Measurements from ENCODE around the gene TP53.
A peak's percentile ranks its signal among the peaks of the same experiment; 100 is the strongest.

The TP53 gene

DNA sequence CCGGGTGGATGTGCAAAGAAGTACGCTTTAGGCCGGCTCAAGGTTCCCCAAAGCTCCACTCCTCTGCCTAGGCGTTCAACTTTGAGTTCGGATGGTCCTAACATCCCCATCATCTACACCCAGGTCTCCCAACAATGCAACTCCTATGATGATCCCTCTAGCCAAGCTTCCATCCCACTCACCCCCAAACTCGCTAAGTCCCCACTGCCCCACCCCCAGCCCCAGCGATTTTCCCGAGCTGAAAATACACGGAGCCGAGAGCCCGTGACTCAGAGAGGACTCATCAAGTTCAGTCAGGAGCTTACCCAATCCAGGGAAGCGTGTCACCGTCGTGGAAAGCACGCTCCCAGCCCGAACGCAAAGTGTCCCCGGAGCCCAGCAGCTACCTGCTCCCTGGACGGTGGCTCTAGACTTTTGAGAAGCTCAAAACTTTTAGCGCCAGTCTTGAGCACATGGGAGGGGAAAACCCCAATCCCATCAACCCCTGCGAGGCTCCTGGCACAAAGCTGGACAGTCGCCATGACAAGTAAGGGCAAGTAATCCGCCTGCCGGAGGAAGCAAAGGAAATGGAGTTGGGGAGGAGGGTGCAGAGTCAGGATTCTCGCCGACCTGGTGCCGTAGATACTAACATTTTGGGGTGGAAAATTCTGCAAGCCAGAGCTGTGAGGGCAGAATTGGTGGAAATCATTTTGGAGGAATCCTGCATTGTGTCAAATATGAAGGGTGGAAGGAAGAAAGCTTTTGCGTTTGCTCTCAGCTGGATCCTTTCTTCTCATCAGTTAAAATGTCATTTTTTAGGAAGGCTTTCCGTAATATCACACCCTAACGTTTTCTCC is at the start of gene TP53 (continued):
- peak; percentile 55; the same call in 1 of the 2 replicates for TF ChIP-seq ZNF391 (tag by site-specific recombination; IDR thresholded peaks at IDR 0.05; ENCODE audit: borderline replicate concordance, low read depth)
- TF ChIP-seq, protein P1, sequence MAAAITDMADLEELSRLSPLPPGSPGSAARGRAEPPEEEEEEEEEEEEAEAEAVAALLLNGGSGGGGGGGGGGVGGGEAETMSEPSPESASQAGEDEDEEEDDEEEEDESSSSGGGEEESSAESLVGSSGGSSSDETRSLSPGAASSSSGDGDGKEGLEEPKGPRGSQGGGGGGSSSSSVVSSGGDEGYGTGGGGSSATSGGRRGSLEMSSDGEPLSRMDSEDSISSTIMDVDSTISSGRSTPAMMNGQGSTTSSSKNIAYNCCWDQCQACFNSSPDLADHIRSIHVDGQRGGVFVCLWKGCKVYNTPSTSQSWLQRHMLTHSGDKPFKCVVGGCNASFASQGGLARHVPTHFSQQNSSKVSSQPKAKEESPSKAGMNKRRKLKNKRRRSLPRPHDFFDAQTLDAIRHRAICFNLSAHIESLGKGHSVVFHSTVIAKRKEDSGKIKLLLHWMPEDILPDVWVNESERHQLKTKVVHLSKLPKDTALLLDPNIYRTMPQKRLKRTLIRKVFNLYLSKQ (tag by site-specific recombination; IDR thresholded peaks at IDR 0.05; ENCODE audit: borderline replicate concordance): no peak
- TF ChIP-seq ZNF311 (tag by site-specific recombination; IDR thresholded peaks at IDR 0.05; ENCODE audit: borderline replicate concordance): no peak
- no peak for TF ChIP-seq ZNF610 (tag by site-specific recombination; IDR thresholded peaks at IDR 0.05; ENCODE audit: borderline replicate concordance)
- peak; percentile 67 for TF ChIP-seq SP2 (tag by site-specific recombination; IDR thresholded peaks at IDR 0.05)
- TF ChIP-seq ZXDB (tag by site-specific recombination; IDR thresholded peaks at IDR 0.05): peak; percentile 61
- TF ChIP-seq, protein P2, sequence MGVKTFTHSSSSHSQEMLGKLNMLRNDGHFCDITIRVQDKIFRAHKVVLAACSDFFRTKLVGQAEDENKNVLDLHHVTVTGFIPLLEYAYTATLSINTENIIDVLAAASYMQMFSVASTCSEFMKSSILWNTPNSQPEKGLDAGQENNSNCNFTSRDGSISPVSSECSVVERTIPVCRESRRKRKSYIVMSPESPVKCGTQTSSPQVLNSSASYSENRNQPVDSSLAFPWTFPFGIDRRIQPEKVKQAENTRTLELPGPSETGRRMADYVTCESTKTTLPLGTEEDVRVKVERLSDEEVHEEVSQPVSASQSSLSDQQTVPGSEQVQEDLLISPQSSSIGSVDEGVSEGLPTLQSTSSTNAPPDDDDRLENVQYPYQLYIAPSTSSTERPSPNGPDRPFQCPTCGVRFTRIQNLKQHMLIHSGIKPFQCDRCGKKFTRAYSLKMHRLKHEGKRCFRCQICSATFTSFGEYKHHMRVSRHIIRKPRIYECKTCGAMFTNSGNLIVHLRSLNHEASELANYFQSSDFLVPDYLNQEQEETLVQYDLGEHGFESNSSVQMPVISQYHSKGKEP (tag by site-specific recombination; IDR thresholded peaks at IDR 0.05): no peak; the same call in 1 of the 2 replicates
- TF ChIP-seq ZNF48 (tag by site-specific recombination; IDR thresholded peaks at IDR 0.05): no peak
- TF ChIP-seq, protein P3, sequence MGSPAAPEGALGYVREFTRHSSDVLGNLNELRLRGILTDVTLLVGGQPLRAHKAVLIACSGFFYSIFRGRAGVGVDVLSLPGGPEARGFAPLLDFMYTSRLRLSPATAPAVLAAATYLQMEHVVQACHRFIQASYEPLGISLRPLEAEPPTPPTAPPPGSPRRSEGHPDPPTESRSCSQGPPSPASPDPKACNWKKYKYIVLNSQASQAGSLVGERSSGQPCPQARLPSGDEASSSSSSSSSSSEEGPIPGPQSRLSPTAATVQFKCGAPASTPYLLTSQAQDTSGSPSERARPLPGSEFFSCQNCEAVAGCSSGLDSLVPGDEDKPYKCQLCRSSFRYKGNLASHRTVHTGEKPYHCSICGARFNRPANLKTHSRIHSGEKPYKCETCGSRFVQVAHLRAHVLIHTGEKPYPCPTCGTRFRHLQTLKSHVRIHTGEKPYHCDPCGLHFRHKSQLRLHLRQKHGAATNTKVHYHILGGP (tag by site-specific recombination; IDR thresholded peaks at IDR 0.05): no peak
- no peak for TF ChIP-seq ZNF707 (tag by site-specific recombination; IDR thresholded peaks at IDR 0.05)
- peak; percentile 33; the same call in 1 of the 2 replicates for TF ChIP-seq ZNF324 (tag by site-specific recombination; IDR thresholded peaks at IDR 0.05)
- TF ChIP-seq, protein P4, sequence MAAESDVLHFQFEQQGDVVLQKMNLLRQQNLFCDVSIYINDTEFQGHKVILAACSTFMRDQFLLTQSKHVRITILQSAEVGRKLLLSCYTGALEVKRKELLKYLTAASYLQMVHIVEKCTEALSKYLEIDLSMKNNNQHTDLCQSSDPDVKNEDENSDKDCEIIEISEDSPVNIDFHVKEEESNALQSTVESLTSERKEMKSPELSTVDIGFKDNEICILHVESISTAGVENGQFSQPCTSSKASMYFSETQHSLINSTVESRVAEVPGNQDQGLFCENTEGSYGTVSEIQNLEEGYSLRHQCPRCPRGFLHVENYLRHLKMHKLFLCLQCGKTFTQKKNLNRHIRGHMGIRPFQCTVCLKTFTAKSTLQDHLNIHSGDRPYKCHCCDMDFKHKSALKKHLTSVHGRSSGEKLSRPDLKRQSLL (tag by site-specific recombination; IDR thresholded peaks at IDR 0.05): peak; percentile 90
- TF ChIP-seq, protein P5, sequence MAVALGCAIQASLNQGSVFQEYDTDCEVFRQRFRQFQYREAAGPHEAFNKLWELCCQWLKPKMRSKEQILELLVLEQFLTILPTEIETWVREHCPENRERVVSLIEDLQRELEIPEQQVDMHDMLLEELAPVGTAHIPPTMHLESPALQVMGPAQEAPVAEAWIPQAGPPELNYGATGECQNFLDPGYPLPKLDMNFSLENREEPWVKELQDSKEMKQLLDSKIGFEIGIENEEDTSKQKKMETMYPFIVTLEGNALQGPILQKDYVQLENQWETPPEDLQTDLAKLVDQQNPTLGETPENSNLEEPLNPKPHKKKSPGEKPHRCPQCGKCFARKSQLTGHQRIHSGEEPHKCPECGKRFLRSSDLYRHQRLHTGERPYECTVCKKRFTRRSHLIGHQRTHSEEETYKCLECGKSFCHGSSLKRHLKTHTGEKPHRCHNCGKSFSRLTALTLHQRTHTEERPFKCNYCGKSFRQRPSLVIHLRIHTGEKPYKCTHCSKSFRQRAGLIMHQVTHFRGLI (tag by site-specific recombination; IDR thresholded peaks at IDR 0.05): no peak
- no peak for TF ChIP-seq GLI2 (tag by site-specific recombination; IDR thresholded peaks at IDR 0.05; ENCODE audit: borderline replicate concordance, low read depth)
- TF ChIP-seq ZNF558 (tag by site-specific recombination; IDR thresholded peaks at IDR 0.05): no peak; the same call in 1 of the 2 replicates
- TF ChIP-seq, protein P6, sequence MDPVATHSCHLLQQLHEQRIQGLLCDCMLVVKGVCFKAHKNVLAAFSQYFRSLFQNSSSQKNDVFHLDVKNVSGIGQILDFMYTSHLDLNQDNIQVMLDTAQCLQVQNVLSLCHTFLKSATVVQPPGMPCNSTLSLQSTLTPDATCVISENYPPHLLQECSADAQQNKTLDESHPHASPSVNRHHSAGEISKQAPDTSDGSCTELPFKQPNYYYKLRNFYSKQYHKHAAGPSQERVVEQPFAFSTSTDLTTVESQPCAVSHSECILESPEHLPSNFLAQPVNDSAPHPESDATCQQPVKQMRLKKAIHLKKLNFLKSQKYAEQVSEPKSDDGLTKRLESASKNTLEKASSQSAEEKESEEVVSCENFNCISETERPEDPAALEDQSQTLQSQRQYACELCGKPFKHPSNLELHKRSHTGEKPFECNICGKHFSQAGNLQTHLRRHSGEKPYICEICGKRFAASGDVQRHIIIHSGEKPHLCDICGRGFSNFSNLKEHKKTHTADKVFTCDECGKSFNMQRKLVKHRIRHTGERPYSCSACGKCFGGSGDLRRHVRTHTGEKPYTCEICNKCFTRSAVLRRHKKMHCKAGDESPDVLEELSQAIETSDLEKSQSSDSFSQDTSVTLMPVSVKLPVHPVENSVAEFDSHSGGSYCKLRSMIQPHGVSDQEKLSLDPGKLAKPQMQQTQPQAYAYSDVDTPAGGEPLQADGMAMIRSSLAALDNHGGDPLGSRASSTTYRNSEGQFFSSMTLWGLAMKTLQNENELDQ (tag by site-specific recombination; IDR thresholded peaks at IDR 0.05; ENCODE audit: low read depth): no peak
- TF ChIP-seq, protein P7, sequence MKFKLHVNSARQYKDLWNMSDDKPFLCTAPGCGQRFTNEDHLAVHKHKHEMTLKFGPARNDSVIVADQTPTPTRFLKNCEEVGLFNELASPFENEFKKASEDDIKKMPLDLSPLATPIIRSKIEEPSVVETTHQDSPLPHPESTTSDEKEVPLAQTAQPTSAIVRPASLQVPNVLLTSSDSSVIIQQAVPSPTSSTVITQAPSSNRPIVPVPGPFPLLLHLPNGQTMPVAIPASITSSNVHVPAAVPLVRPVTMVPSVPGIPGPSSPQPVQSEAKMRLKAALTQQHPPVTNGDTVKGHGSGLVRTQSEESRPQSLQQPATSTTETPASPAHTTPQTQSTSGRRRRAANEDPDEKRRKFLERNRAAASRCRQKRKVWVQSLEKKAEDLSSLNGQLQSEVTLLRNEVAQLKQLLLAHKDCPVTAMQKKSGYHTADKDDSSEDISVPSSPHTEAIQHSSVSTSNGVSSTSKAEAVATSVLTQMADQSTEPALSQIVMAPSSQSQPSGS (tag by site-specific recombination; IDR thresholded peaks at IDR 0.05; ENCODE audit: low read depth): no peak
- TF ChIP-seq SP3 (tag by site-specific recombination; IDR thresholded peaks at IDR 0.05): peak; percentile 80
- no peak for TF ChIP-seq FEZF1 (tag by site-specific recombination; IDR thresholded peaks at IDR 0.05)
- TF ChIP-seq ZNF473 (tag by site-specific recombination; IDR thresholded peaks at IDR 0.05): no peak
- TF ChIP-seq, protein P8, sequence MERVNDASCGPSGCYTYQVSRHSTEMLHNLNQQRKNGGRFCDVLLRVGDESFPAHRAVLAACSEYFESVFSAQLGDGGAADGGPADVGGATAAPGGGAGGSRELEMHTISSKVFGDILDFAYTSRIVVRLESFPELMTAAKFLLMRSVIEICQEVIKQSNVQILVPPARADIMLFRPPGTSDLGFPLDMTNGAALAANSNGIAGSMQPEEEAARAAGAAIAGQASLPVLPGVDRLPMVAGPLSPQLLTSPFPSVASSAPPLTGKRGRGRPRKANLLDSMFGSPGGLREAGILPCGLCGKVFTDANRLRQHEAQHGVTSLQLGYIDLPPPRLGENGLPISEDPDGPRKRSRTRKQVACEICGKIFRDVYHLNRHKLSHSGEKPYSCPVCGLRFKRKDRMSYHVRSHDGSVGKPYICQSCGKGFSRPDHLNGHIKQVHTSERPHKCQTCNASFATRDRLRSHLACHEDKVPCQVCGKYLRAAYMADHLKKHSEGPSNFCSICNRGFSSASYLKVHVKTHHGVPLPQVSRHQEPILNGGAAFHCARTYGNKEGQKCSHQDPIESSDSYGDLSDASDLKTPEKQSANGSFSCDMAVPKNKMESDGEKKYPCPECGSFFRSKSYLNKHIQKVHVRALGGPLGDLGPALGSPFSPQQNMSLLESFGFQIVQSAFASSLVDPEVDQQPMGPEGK (tag by site-specific recombination; IDR thresholded peaks at IDR 0.05): 0 out of 2 replicates have a peak, but pooled peaks have one; percentile 37
- TF ChIP-seq ZNF561 (tag by site-specific recombination; IDR thresholded peaks at IDR 0.05; ENCODE audit: borderline replicate concordance): no peak; the same call in 1 of the 2 replicates
- no peak for TF ChIP-seq ZNF169 (tag by site-specific recombination; IDR thresholded peaks at IDR 0.05)
- no peak for TF ChIP-seq ZIC2 (tag by site-specific recombination; IDR thresholded peaks at IDR 0.05)
